ENCODE data around the gene UPK3BL2. TPM values are rescaled to one million over a fixed set of nuclear protein-coding genes. Genes with fewer than 3 reads are reported as not detected.

Gene UPK3BL2
- total RNA-seq: 3.2 and 3.6 TPM in 2 replicates

GRCh38 chr7:102543596-102543995 is at the start of gene UPK3BL2:
Gene UPK3BL2, minus strand, starts transcription at chr7:102543696. Its CDS starts 60 bp downstream, at chr7:102543636.

GRCh38 chr7:102572261-102573239 is 29.1 kb upstream of the UPK3BL2 start, which contains the start of gene POLR2J3:
Gene POLR2J3, minus strand, starts transcription at chr7:102572583. Its CDS starts 62 bp downstream, at chr7:102572521.

DNA sequence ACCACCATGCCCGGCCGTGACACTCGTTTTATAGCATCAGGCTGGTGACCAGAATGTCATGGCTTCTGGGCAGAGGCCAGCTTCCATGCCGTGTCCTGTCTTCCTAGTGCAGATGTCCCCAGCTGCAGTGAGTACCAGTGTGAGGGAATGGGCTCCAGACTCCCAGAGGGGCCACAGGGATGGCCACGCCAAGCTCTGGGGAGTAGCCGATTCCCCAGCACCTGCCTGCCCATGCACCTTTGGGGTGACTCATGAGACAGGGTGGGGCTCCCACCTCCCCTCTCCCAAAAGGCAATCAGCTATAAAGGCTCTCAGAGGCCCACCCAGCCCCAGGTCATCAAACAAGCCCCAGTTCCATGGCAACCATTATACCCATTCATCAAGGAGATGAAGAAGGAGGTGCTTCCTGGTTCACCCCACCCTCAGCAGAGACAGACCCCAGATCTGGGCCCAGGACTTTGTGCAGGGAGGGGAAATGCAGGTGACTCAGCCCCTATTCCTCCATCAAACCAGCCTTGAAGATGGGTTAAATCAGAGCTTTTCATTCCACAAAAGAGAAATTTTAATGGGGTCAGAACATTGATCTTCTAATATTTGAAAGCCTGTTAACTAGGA is 7.4 kb upstream of the UPK3BL2 start, which contains the start of gene SPDYE2:
TSS of gene SPDYE2 (plus strand) at position 419 of the 615 bp plus-strand sequence. CDS start 2,030 bp downstream, outside the sequence.

DNA sequence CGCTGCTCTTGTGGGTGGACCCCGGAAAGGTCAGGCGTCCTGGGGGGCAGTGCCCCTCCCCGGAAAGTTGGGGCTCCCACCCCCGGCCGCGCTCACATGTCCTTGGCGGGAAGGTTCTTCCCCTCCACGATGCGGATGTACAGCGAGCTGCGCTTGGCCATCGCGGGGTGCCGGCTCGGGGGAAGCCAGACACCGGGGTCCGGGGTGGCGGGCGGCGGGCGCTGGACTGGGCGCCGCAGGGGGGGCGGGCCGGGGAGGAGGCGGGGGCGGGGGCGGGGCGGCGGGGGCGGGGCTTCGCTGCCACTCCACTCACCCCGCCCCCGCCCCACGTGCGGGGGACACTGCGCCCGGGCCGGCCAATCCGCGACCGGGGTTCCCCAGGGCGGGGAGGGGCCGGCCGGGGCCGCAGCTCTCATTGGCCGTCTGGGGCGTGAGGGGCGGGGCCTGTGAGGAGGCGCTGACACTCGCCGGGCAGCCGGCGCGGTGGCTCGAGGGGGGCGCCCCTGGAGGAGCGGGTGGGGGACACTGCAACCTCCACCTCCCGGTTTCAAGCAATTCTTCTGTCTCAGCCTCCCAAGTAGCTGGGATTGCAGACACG is 25.8 kb downstream of the UPK3BL2 start, which contains the start of gene RASA4B:
TSS of gene RASA4B (minus strand) at position 228 of the 598 bp plus-strand sequence. CDS start at position 161, 67 bp downstream.

Other genes with a start within 250 kb of the UPK3BL2 start
- gene SPDYE6, start 187.3 kb downstream of the UPK3BL2 start, total RNA-seq: not detected in 2 replicates
- 10.8 and 14.2 TPM in 2 replicates for gene PRKRIP1, start 147.3 kb downstream of the UPK3BL2 start, total RNA-seq
- 64.3 and 74.0 TPM in 2 replicates for gene ORAI2, start 110.1 kb downstream of the UPK3BL2 start, total RNA-seq
- gene ALKBH4, start 78.8 kb downstream of the UPK3BL2 start, total RNA-seq: 8.6 and 12.1 TPM in 2 replicates
- gene LRWD1, start 78.7 kb downstream of the UPK3BL2 start, total RNA-seq: 23.4 and 26.4 TPM in 2 replicates
- 29.0 and 31.5 TPM in 2 replicates for gene POLR2J, start 64.8 kb downstream of the UPK3BL2 start, total RNA-seq
- gene RASA4B, start 25.9 kb downstream of the UPK3BL2 start, total RNA-seq: 1.5 and 2.1 TPM in 2 replicates
- gene SPDYE2, start 7.5 kb upstream of the UPK3BL2 start, total RNA-seq: not detected in 2 replicates
- gene POLR2J3, start 28.9 kb upstream of the UPK3BL2 start, total RNA-seq: 26.5 and 28.0 TPM in 2 replicates
- gene RASA4, start 73.1 kb upstream of the UPK3BL2 start, total RNA-seq: 3.7 and 7.8 TPM in 2 replicates
- gene UPK3BL1, start 99.1 kb upstream of the UPK3BL2 start, total RNA-seq: 2.4 and 14.8 TPM in 2 replicates
- gene SPDYE2B, start 106.6 kb upstream of the UPK3BL2 start, total RNA-seq: not detected in 2 replicates
- 2.6 and 3.0 TPM in 2 replicates for gene POLR2J2, start 128.0 kb upstream of the UPK3BL2 start, total RNA-seq
- gene FAM185A, start 205.3 kb upstream of the UPK3BL2 start, total RNA-seq: 7.8 and 9.4 TPM in 2 replicates